Posterior cingulate gyrus (tissue), 11 donors: Measurements from ENCODE around the gene ZNF518A.
"Not testable (repeated sequence)": the region's sequence is repeated elsewhere in the genome, so short reads cannot be mapped to it uniquely, and the experiment has no call there.

Source experiments
- DNase-seq, 10 donors: peaks; one replicate each; pipeline versions ENCODE4 v3.0.0 to v3.0.0-alpha.2; 2020 to 2021; ENCODE audit warnings: mixed read lengths in 3 of 10
- intact Hi-C: fragments of 100-400 bp; cut with DNase I; formaldehyde crosslinking; loops from one replicate; pipeline ENCODE4 v1.15.1; 2023

ZNF518A gene

DNA sequence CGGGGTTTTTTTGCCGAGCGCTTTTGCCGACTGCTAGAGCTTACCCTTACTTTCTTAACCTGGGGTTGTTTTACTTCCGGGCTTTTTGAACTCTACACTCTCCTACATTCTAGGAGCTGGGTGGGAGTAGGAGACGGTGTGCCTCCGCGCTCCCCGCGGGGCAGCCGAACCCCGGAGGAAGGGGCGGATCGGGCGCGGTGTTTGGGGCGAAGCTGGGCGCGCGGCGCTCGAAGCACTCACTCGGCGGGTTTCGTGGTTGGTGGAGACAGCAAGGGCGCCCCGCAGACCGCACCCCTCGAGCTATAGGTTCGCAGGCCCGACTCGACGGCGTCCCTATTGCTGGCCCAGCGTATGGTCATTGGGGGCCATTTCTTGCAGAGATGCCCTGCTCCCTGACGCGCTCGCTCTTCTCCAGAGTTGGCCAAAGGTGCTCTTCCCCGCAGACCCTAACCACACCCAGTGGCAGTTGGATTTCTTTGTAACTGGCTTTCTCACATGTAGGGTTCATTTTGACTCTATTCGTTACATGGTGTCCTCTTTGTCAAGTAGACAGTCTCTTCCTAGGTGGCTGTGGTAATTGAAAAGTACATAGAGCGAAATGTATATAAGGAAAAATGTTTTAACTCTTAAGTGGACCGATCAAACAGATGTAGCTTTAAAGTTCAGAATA lies 364 bp downstream of the ZNF518A start:
- intact Hi-C loops: loop anchor here (1.0 to 5.0 kb wide), 2 partner anchors 40 to 438 kb away; partner anchors contain the start of gene TCTN3
- peak in 9 of 10 donors; percentile 43 to 92 (median 54) for DNase-seq

DNA sequence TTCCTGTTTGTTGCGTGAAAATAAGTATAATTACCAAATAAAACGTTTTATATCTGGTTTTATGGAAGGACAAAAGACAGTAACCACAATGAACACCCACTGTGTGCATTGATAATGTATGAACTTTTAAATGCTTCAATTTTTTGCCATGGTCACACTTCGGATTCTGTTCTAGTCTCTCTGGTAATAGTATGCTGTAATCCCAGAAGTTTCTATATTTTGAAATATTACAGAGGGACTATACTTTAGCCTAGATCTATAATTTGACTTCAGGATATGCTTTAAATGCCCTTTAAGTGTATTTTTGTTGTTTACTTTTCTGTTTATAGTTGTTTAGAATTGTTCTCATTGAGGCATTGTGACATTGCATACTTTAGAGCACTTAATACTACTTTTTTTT lies 1.5 kb downstream of the ZNF518A start:
- intact Hi-C loops: loop anchor here (5.0 kb wide), 1 partner anchor 439 kb away; the partner anchor contains the start of gene TCTN3
- DNase-seq: no peak

DNA sequence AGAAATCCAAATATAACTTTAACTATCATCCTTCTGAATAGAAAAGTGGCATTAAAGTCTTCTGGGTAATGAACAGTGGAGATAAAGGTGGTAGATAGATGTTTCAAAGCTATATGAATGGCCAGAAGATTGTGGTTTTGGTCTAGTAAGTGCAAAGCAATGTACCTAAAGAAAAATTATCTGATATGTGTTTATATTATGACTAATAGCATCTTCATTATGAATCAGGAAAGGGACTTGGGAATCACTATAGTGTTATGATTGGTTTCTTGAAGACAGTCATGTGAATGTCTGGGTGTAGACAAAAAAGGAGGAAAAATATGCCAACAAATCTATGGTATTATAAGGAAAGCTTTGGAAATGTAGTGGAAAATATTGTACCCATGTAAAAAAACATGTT lies 3.0 kb downstream of the ZNF518A start:
- intact Hi-C loops: loop anchor here (5.0 kb wide), 1 partner anchor 441 kb away; the partner anchor contains the start of gene TCTN3

DNA sequence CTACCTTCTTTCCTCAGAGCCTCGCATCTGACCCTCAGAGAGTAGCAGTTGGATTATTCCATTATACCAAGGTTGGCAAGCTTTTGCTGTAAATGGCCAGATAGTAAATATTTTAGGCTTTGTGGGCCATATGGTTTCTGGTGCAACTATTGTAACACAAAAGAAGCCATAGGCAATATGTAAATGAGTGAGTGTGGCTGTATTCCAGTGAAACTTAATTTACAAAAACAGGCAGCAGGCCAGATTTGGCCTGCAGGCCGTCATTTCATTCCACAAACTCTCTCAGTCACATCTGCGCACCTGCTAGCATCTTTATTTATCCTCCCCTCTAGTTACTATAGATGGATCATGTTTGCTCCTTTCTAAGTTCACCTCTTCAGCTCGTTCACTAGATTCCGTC lies 6.7 kb downstream of the ZNF518A start:
- DNase-seq: no peak
- intact Hi-C loops: no loop called here

More for the DNA sequence above, 3.0 kb downstream of the ZNF518A start:
- no peak for DNase-seq

DNA sequence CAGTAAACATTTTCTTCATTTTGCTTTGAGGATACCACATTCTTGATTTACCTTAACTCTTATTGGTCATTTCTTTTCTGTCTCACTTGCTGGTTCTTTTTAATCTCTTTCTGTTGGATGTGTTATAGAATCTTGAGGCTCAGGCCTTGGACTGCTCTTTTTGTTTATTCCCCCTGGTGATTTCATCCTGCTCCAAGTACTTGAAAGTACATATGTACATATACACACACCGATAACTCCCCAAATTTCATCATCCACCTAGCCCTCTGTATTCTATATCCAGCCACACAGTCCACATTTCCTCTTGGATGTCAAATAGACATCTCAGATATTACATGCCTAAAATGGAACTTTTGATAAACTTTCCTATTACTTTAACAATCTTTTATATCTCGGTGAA lies 7.5 kb downstream of the ZNF518A start:
- no peak for DNase-seq
- intact Hi-C loops: no loop called here

DNA sequence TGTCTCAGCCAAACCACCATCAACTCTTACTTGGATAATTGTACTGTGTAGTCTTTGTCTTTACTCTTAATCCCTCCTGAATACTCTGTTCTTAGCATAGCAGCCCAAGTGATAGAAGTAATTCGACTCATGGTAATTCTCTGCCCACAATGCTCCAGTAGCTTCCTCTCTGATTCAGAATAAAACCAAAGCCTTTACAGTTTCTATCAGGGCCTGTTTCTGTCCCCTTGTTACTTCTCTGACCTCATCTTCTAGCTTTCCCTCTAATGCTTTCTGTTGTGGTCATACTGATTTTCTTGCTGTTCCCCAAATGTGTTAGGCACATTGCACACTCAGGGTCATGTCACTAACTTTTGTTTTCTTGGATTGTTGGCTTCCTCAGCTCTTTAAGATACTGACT lies 8.0 kb downstream of the ZNF518A start:
- intact Hi-C loops: no loop called here
- DNase-seq: no peak

DNA sequence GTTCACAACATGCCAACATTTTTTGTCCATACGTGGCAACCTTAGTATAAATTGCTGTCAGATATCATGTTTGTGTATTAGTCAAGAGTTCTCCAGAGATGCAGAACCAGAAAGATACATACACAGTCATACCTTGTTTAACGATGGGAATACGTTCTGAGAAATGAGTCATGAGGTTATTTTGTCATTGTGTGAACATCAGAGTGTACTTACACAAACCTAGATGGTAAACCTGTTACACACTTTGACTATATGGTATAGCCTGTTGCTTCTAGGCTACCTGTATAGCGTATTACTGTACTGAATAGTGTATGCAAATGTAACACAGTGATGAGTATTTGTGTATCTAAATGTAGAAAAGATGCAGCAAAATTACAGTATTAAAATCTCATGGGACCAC lies 22.3 kb downstream of the ZNF518A start:
- intact Hi-C loops: no loop called here
- DNase-seq: no peak

DNA sequence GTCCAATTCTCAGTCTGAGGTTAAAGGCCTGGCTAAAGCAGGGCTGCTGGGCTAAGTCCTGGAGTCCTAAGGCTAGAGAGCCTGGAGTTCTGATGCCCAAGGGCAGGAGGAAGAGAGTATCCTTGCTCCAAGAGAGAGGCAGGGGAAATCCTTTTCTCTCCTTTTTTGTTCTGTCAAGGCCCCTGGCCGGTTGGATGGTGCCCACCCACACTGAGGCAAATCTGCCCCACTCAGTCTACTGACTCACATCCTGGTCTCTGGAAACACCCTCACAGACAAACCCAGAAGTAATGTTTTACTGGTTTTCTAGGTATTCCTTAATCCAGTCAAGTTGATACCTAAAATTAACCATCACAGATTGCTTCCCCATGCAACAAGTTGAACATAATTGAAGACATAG lies 23.0 kb downstream of the ZNF518A start:
- intact Hi-C loops: no loop called here
- DNase-seq: no peak

DNA sequence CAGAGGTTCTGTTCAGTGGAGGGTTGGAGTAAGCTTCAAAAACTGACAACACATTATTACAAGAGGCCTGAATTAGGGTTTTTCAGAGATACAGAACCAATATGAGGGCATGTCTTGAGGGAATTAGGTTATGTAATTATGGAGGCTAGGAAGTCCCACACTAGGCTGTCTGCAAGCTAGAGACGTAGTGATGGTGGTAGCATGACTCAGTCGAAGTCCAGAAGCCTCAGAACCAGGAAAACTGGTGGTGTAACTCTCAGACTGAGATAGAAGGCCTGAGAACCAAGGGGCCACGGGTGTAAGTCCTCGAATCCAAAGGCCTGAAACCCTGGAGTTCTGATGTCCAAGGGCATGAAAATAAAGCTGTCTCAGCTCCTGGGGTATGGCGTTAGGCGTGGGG lies 35.6 kb downstream of the ZNF518A start:
- intact Hi-C loops: no loop called here
- no peak for DNase-seq

DNA sequence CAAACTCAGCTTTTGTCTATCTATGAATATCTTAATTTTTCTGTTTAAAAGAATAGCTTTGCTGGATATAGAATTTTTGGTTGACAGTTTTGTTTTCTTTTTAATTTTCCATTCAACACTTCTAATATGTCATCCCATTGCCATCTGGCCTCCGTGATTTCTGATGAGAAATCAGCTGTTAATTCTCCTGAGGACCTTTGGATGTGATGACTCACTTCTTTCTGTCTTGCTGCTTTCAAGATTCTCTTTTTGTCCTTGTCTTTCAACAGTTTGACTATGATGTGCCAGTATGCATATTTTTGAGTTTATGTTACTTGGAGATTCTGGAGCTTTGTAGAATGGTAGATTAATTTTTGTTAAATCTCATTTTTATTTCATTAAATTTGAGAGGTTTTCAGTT lies 38.4 kb downstream of the ZNF518A start:
- no peak for DNase-seq
- intact Hi-C loops: no loop called here

DNA sequence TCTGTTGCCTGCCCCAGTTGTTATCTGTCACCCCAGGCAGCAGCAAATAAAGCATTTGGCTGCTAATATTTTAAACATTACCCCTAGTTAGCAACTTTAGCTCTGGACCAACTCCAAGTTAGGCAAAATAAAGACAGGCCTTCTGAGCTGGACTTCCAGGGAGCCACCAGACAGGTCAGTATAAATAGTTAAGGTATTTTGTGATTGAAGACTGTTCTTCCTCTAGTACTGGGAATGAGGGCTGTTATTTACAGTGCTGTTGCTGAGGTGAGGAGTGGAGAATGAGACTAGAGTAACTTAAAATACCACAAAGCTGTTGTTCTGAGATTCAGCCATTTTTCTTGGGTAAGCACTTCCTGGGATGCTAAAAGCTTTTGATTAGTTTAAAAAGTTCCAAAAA lies 40.1 kb downstream of the ZNF518A start:
- DNase-seq: no peak
- intact Hi-C loops: no loop called here

DNA sequence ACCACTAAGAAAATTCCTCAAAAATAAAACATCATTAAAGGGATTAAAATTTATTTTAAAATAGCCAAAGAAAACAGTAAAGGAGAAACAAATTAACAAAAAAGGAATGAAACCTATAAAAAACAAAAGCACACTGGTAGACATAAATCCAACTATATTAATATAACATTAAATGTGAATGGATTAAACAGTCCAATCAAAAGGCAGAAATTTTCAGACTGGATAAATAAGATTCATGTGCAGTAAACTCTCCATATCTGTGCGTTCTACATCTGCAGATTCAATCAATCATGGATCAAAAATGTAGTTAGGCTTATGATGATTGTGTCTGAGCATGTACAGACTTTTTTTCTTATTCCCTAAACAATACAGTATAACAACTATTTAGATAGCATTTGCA lies 42.6 kb downstream of the ZNF518A start:
- no peak for DNase-seq

DNA sequence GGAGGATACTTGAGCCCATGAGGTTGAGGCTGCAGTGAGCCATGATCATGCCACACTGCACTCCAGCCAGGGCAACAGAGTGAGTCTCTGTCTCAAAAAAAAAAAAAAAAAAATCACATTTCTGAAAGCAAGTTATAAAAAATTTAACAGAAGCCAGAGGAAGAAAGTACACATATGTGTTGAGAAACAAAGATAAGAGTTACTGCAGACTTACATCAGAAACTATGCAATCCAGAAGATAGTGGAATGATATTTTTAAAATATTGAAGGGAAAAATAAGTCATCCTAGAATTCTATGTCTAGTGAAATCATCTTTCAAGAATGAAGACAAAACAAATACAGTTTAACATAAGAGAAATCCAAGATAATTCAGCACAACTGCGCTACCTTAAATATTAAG lies 46.9 kb downstream of the ZNF518A start:
- intact Hi-C loops: no loop called here
- DNase-seq: no peak

More for the DNA sequence above, 42.6 kb downstream of the ZNF518A start:
- intact Hi-C loops: no loop called here

DNA sequence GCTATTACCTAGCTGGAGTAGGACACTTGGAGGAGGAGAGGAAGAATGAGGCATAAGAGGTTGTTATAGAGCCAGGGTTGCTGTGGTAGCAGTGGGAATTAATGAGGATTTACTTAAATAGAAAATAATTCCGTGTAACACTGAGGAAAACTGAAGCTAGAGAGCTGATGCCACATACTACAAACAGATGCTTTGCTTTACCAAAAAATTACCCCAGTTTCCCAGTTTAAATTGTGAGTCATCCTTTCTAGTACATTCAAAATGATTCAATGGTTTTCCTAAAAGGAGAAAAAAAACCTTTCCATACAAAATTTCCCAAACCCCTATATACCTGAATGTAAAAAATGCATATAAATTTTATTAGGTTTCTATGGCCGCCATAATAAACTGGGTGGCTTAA lies 58.3 kb downstream of the ZNF518A start:
- intact Hi-C loops: no loop called here
- DNase-seq: no peak

DNA sequence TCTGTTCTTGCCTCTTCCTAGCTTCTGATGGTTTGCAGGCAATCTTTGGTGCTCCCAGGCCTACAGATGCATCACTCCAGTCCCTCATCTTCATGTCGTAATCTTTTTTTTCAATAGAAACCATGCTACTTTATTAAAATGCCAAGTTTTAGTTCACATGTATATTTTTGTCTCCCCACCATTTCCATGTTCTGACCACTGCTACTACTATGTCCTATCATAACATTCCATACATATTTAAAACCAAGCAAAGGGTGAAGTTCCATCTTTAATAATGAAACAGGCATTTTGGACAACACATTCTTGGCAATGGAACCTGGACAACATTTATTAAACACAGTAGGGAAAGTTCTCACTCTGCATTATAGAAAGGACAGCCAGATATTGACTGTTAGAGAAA lies 58.8 kb downstream of the ZNF518A start:
- DNase-seq: no peak
- intact Hi-C loops: no loop called here

DNA sequence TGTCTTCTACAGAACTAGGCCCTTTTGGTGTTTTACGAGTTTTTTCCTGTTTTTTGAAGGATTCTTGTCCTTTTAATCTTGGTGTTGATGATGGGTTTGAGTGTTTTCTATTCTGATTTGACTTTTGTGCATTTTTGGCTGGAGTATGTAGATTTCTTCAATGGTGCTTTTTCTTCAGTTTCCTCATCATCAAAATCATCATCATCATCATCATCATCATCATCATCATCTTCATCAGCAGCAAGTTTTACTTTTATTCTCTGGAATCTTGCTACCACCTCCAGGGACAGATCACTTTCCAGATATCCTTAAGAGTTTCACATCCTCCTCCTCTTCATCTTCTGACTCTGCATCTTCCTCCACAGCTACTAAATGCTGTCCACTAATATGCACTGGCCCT lies 59.4 kb downstream of the ZNF518A start:
- DNase-seq, intact Hi-C loops: not testable (repeated sequence)

DNA sequence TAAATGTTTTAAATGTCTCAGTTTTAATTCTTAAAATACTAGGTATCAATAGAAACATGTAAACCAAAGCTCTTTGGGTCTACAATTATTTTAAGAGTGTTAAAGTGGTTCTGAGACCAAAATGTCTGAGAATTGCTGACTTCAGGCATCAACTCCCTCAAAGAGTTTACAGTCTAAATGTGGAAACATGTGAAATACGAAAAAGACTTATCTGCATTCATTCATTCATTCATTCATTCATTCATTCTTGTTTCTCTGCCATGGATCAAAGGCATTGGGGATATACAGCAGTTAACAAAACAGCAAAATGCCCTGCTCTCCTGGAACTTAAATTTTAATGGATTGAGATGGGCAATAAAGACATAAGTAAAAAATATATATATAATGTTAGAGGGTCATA lies 71.4 kb downstream of the ZNF518A start:
- intact Hi-C loops: no loop called here
- no peak for DNase-seq

DNA sequence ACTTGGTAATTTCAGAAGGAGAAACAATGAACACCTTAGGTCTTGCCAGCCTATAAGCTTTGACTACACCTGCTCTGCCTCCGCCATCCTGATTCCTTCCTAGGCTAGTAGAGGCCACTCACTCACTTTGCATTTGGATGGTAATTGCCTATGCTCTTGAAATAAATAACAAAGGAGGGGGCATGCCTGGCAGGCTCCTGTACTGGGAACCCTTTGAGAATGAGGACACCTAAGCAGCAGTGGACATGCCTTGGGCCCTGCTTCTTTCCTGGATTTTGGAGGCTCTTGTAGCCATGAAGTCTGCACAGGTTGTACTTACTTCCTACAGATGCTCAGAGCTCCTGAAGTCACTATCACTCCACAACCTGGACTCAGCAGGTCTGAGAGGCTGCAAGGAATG lies 75.5 kb downstream of the ZNF518A start:
- intact Hi-C loops: no loop called here
- no peak for DNase-seq

DNA sequence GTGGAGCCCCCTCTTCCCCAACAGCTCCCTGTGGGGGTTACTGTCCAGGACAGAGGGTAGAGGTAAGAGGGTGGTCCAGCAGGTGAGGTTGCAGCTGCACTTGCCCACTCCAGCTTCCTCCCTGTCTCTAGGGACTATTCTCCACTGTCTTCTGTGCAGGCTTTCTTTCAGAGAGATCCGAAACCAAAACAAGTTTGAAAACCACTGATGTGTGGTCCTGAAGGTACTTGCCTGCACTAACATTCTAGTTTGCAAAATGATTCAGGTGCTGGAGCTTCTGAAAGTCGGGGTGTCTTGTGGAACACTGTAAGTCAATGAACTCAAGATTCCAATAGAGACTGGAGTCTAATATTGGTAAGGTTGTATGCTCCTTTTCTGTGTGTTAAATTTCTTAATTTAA lies 78.2 kb downstream of the ZNF518A start:
- no peak for DNase-seq
- intact Hi-C loops: no loop called here

DNA sequence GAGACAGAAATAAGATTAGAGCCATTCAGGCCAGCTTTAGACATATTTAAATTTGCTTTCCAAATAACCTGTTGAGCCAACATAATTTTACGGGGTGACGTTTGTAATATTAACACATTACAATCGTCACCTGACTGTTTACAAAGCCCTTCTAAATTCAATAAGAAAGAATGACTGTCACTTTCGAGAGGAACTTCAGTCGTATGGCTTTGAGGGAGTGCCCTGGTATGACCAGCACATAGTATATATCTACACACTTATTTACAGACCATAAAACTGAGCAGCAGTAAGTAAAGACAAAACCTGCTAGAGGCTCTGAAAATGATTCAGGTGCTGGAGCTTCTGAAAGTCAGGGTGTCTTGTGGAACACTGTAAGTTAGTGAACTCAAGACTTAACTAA lies 78.8 kb downstream of the ZNF518A start:
- intact Hi-C loops: no loop called here
- no peak for DNase-seq

DNA sequence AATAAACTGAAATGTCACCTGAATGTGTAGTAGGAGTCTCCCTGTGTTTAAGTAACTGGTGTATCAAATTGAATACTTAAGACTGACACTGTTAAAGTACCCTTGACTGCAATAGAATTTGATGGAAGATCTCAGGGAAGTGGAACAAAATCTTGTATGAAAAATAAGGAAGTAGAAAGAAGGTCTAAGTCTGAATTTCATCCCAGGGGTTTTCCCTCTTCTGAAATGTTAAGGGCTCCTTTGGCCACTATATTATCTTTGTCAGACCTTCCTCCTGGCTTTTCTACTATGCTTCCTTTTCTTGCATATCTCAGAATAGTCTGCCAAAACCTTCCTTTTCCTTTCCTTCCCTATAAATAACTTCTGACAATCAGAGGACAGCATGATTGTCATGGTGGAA lies 81.7 kb downstream of the ZNF518A start:
- DNase-seq: no peak
- intact Hi-C loops: no loop called here

DNA sequence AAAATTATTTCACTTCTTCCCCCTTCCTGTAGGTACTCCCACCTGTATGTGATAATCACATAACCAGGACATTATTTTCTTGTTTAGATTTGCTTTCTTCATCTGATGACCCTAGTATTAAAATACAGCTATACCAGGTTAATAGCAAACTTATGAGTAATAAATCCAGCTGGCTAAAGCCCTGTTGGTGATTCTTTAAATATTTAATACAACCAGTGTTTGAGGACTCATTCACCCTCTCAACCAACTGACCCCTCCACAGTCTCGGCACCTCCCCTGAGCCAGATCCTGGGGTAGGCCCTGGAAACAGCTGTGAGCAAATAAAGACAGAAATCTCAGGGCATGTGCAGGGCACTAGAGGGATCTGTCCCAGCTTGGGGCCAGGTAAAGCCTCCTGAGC lies 82.8 kb downstream of the ZNF518A start:
- intact Hi-C loops: no loop called here
- no peak for DNase-seq
